Activated CD8-positive, alpha-beta memory T cell treated with anti-CD3 and anti-CD28 coated beads, Interleukin-2, amount 50 U/mL, for 24 hours (primary cell): Measurements from ENCODE around the gene DPP10.

Source experiments
- DNase-seq: peaks from one replicate; pipeline ENCODE4 v3.0.0-alpha.2; 2020; ENCODE audit errors: extremely low read depth

Gene DPP10

DNA sequence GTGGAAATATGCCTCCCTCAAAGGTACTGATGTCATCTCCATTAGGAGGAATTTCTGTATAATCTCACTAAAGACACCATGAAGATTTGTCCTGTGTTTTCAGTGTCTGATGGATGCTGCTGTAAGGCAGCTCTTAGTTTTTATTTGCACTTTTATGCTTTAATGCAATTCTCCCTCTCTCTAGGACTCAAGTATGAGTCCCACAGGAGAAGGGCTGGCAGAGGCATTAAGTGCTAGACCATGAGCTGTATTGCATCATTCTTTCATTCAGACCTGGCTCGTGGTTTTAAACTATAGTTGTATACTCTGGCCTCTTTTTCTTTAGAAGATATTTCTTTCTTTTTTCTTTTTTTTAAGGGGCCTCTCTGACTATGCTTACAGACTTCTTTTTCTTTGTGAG, 805.6 kb downstream of the DPP10 start:
- DNase-seq: no peak

- no peak for DNase-seq
These were observed 834.9 kb downstream of the DPP10 start for GRCh38 chr2:115277366-115277765.

- DNase-seq: no peak
These were observed 843.0 kb downstream of the DPP10 start for GRCh38 chr2:115285416-115285815.

DNA sequence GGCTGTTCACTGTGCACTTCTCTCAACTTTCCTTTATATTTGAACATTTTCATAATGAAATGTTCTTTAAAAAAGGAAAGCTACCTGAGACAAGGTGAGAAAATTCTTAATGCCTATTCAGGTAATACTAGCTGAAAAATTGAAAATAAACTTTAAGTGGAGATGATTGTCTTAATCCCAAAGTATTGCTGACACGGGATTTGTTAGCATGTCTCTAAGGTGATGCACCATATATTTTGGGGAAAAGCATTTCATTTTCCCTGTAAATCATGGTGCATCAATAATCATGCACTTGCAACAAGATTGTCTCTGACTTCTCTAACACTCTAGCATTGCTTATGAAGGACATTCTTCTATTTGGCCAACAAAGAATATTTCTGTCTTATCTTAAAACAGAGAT, 848.0 kb downstream of the DPP10 start:
- DNase-seq: no peak

- no peak for DNase-seq
These were observed 850.3 kb downstream of the DPP10 start for GRCh38 chr2:115292742-115293141.

DNA sequence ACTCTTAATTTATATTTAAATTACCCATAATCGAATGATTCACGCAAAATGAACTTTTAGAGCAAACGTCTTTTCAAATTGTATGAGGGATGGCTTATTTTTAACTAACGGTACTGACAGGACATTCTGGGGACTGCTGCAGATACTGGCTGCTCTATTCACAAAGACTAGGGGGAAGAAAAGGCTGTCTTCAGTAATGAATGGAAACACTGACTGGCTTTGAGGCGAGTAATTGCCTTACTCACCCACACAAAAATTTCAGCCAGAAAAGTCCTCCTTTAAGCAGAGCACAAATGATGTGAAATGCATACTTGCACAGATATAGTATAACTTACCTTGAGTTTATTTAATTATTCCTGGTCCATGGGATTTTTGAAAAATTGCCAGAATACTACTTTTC, 852.6 kb downstream of the DPP10 start:
- no peak for DNase-seq

- no peak for DNase-seq
These were observed 854.6 kb downstream of the DPP10 start for GRCh38 chr2:115297056-115297455.

- DNase-seq: no peak
These were observed 856.8 kb downstream of the DPP10 start for GRCh38 chr2:115299199-115299598.

DNA sequence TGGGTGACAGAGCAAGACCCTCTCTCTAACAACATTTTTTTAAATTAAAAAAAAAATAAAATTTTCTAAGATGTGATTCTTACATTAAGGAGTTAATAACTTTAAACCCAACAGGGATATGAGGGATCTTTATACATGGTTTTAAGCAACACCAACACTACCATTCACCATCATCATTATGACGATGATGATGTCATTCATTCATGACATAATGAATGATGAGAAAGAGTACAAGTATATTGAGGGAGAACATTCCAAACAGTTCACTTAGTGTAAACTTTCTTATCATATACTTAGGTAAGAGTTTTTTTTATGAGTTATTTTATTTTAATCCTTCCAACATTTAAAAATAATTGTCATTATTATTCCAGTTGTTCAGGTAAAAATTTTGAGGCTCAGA, 863.3 kb downstream of the DPP10 start:
- DNase-seq: no peak

- DNase-seq: no peak
These were observed 871.7 kb downstream of the DPP10 start for GRCh38 chr2:115314119-115314518.

DNA sequence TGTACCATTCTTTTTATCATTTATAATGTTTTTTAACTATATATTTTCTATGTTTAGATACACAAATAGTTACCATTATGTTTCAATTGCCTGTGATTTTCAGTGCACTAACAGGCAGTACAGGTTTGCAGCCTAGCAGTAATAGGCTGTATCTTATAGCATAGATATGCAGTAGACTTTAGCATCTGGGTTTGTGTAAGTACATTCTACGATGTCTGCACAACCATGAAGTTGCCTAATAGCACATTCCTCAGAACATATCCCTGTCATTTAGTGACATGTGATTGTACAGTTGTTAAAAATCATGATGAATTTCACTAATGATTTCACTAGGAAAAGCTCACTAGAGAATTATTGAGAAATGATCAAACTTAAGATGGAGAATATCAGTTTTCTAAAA, 884.6 kb downstream of the DPP10 start:
- DNase-seq: no peak

GRCh38 chr2:115359550-115359949, 917.1 kb downstream of the DPP10 start:
- no peak for DNase-seq

DNA sequence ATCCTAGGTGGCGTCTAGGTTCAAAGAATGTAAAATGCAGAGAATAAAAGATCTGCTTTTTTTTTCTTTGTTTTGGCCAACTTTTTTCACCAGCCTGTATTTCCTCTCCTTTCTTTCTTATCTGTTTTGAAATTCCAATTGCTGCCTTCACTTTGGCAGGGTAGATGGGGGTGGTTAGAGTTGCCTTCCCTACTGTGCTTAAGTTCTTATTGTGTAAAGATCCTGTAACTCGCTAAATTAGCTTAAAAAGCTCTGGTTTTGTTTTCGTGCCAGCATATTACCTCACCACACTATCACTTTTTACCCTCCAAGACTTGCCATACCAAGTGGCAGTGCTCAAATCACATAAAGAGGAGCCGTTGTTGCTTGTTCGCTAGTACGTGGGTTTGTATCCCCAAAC, 921.7 kb downstream of the DPP10 start:
- no peak for DNase-seq

DNA sequence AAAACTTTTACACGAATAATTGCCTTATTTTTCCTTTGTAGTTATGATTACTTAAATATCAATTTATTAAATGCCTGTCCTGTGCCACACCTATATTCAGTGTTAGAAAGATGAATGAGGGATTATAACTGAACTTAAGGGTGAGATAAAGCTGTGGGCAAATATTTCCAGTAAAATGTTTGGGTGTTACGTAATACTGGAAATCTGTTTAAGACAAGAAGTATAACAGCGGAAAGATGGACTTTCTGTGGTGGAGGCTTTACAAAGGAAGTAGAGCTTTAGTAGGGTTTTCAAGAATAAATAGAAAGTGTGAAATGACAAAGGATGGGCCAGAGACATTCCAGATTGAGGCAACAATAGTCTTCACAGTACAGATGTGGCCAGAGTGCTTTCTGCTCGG, 927.0 kb downstream of the DPP10 start:
- no peak for DNase-seq

DNA sequence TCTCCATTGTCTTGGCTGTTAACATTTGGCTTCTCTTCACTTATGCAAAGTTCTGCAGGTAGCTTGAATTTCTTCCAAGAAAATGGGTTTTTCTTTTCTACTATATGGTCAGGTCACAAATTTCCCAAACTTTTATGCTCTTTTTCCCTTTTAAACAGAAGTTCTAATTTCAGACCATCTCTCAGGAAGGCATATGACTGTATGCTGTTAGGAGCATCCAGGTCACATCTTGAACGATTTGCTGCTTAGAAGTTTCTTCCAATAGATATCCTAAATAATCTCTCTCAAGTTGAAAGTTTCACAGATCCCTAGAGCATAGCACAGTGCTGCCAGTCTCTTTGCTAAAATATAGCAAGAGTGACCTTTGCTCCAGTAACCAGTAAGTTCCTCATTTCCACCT, 932.5 kb downstream of the DPP10 start:
- no peak for DNase-seq

DNA sequence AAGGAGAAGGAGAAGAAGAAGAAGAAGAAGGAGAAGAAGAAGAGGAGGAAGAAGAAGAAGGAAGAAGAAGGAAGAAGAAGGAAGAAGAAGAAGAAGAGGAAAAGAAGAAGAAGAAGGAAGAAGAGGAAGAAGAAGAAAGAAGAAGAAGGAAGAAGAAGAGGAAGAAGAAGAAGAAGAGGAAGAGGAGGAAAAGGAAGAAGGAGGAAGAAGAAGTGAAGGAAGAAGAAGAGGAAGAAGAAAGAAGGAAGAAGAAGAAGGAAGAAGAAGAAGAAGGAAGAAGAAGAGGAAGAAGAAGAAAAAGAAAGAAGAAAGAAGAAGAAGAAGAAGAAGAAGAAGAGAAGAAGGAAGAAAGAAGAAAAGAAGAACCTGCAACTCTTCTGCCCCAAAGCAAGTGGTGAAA, 942.0 kb downstream of the DPP10 start:
- no peak for DNase-seq

- no peak for DNase-seq
These were observed 944.0 kb downstream of the DPP10 start for GRCh38 chr2:115386465-115386864.

GRCh38 chr2:115389024-115389423, 946.6 kb downstream of the DPP10 start:
- no peak for DNase-seq

DNA sequence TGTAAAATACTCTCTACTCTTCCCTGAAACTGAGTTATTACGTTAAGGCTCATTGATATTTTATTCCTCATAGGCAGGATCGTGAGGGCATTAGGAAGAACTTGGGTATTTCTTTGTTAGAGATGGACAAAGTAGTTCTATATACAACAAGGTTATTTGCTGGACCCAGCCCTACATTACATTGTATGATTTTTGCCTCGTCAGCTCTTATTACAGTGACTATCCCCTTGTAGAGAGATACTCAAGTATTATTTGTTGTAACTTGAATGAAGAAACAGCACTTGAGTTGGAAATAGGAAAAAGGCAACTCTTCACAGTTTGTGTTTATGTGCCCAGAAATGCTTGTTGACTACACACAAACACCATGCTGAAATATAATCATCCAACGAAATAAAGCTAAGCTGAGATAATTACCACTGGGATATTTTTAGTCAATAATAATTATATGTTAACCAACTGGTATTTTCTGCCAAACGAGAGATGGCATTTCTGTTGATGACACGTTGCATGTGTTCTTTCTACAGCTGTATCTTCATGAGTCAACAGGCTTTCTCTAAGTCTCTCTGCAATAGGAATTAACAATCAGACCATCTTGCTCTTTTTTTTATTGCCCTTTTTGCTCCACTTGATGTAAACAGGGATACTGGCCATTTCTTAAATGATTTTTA, 947.6 kb downstream of the DPP10 start:
- no peak for DNase-seq

- DNase-seq: no peak
These were observed 954.1 kb downstream of the DPP10 start for GRCh38 chr2:115396579-115396978.

DNA sequence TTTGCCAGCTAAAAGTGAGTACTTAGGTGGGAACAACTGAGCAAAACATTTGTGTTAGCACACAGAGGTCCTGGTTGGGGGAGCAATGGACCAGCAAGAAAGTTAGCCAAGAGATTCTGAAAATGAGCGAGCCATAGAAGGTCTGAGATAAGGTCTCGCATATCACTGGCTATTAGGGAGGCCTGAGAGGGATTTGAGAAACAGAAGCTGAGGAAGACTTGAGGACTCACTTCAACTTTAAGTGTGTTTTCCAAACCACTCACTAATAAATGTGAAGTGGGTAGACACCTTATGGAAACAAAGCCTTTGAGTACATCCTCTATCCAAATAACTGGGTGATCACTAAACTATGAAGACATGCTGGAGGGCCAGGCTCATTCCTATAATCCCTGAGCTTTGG, 958.5 kb downstream of the DPP10 start:
- no peak for DNase-seq

- no peak for DNase-seq
These were observed 970.1 kb downstream of the DPP10 start for GRCh38 chr2:115412501-115412900.

DNA sequence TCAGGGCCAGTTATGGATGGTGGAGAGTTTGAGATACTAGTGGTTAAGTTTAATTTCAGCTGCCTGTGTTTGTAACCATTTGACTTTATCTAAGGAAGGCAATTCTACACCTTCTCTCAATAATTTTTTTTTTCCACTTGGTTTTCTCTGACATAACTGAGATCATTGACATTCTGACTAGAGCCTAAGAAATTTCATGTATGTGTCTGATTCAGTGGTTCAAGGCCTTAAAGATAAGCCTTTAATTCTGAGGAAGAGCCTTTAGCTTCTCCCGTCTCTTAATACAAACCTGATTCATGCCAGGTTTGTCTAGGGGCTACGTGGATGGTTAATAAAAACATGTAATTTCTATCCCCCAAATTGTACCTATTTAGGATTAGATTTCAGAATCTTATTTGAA, 971.4 kb downstream of the DPP10 start:
- DNase-seq: no peak

DNA sequence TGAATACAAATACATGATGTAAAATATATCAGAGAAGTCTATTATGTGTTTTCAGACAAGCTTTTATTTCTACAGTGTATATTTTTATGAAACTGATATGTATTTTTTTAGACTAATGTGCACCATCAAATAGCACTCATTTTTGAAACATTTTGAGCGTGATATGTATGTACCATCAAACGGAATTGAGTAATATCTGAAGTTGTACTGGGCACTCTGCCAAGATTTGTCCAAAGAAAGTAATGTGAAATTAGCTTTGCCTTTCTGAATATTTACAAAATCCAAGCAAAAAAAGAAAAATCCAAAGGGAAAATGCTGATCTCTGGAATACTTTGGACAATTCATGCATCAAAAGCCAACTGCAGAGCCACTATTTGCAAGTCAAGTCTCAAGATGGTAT, 972.0 kb downstream of the DPP10 start:
- DNase-seq: no peak
